ENCODE measurements around the gene GCM1. TPM values are rescaled to one million over a fixed set of nuclear protein-coding genes. Genes with fewer than 3 reads are reported as not detected.

The GCM1 gene
- not detected for total RNA-seq

GRCh38 chr6:53148684-53149083 lies at the start of gene GCM1:
Gene GCM1 (minus strand): TSS chr6:53148841. CDS start chr6:53145632, 3,209 bp downstream.
- no peak for ATAC-seq
- 86 to 90% methylated on average over 2 to 4 of the region's 5 CpGs for WGBS, 2 donors (ENCODE audit: low coverage in 1 of 2)
- Histone ChIP-seq H3K4me3 (no peak within 1 kb of the TSS), H3K27me3 (no peaks in the 10 kb centered on the region), H3K9me3 (no peaks in the 10 kb centered on the region), H3K36me3 (no peaks in the 10 kb centered on the region), H3K27ac (no peak within 1 kb of the TSS), H3K4me1 (peaks cover 0 to 2% (median 0%) of the 10 kb centered on the region in 3 donors)
- no peak for TF ChIP-seq POLR2AphosphoS5 (IDR thresholded peaks at IDR 0.05)
- TF ChIP-seq CTCF (IDR thresholded peaks at IDR 0.05): no peak
- TF ChIP-seq POLR2A (IDR thresholded peaks at IDR 0.05): no peak
- TF ChIP-seq EP300 (IDR thresholded peaks at IDR 0.05): no peak

GRCh38 chr6:53197553-53197952 lies 48.9 kb upstream of the GCM1 start:
- no peaks in the 10 kb centered on the region for H3K27me3 ChIP-seq
- H3K9me3 ChIP-seq: no peaks in the 10 kb centered on the region
- TF ChIP-seq POLR2A (IDR thresholded peaks at IDR 0.05) (no peak), EP300 (IDR thresholded peaks at IDR 0.05) (no peak), POLR2AphosphoS5 (IDR thresholded peaks at IDR 0.05) (no peak), CTCF (IDR thresholded peaks at IDR 0.05) (no peak)
- WGBS, 2 donors (ENCODE audit: low coverage in 1 of 2): 80 to 100% methylated on average over 2 to 3 of the region's 3 CpGs
- H3K27ac ChIP-seq: no peak overlapping the region
- H3K36me3 ChIP-seq: no peaks in the 10 kb centered on the region
- H3K4me1 ChIP-seq: no peaks in the 10 kb centered on the region
- H3K4me3 ChIP-seq: no peak overlapping the region
- no peak for ATAC-seq

- H3K4me3 ChIP-seq: no peak overlapping the region
- H3K27ac ChIP-seq: no peak overlapping the region
- WGBS, 2 donors (ENCODE audit: low coverage in 1 of 2): 27 to 54% methylated on average over 3 to 4 of the region's 4 CpGs
- ATAC-seq: no peak
- H3K4me1 ChIP-seq: no peaks in the 10 kb centered on the region
- no peaks in the 10 kb centered on the region for H3K9me3 ChIP-seq
- no peaks in the 10 kb centered on the region for H3K36me3 ChIP-seq
- no peaks in the 10 kb centered on the region for H3K27me3 ChIP-seq
- TF ChIP-seq POLR2A (IDR thresholded peaks at IDR 0.05): no peak
Measured at GRCh38 chr6:53195048-53195447, 46.4 kb upstream of the GCM1 start.

GRCh38 chr6:53192682-53193188 lies 44.1 kb upstream of the GCM1 start:
- WGBS, 2 donors (ENCODE audit: low coverage in 1 of 2): 50 to 75% methylated on average over 4 to 5 of the region's 5 CpGs
- Histone ChIP-seq H3K9me3 (no peaks in the 10 kb centered on the region), H3K36me3 (no peaks in the 10 kb centered on the region), H3K27ac (no peak overlapping the region), H3K4me1 (no peaks in the 10 kb centered on the region), H3K27me3 (no peaks in the 10 kb centered on the region), H3K4me3 (no peak overlapping the region)
- no peak for TF ChIP-seq CTCF (IDR thresholded peaks at IDR 0.05)
- no peak for TF ChIP-seq EP300 (IDR thresholded peaks at IDR 0.05)
- TF ChIP-seq POLR2A (IDR thresholded peaks at IDR 0.05): no peak
- no peak for TF ChIP-seq POLR2AphosphoS5 (IDR thresholded peaks at IDR 0.05)
- ATAC-seq: no peak

GRCh38 chr6:53189554-53189953 lies 40.9 kb upstream of the GCM1 start:
- Histone ChIP-seq H3K4me3 (no peak overlapping the region), H3K27me3 (no peaks in the 10 kb centered on the region), H3K36me3 (no peaks in the 10 kb centered on the region), H3K9me3 (no peaks in the 10 kb centered on the region), H3K27ac (no peak overlapping the region), H3K4me1 (no peaks in the 10 kb centered on the region)
- no peak for ATAC-seq
- TF ChIP-seq EP300 (IDR thresholded peaks at IDR 0.05): no peak
- TF ChIP-seq POLR2AphosphoS5 (IDR thresholded peaks at IDR 0.05): no peak
- TF ChIP-seq CTCF (IDR thresholded peaks at IDR 0.05): no peak
- no peak for TF ChIP-seq POLR2A (IDR thresholded peaks at IDR 0.05)

All from gastroesophageal sphincter (tissue), 4 donors.